GM04503 (cell line): Measurements from ENCODE around the gene ADM2.
"Not testable (repeated sequence)": the region's sequence is repeated elsewhere in the genome, so short reads cannot be mapped to it uniquely, and the experiment has no call there.

Experiments used
- DNase-seq: peaks from one replicate; pipeline ENCODE4 v3.0.0-alpha.2; 2012; ENCODE audit warnings: low read depth

The ADM2 gene

DNA sequence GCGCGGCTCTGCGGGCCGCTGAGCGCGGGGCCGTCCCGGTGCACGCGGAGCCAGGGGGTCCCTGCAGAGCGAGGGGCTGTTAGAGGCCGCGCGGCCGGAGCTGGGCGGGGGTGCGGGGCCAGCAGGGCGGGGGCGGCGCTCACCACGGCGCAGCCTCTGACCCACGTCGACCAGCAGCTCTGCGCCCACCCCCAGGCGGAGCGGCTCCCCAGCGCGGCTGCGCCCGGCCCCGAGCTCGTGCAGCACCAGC is 44.4 kb downstream of the ADM2 start:
- DNase-seq: no peak

DNA sequence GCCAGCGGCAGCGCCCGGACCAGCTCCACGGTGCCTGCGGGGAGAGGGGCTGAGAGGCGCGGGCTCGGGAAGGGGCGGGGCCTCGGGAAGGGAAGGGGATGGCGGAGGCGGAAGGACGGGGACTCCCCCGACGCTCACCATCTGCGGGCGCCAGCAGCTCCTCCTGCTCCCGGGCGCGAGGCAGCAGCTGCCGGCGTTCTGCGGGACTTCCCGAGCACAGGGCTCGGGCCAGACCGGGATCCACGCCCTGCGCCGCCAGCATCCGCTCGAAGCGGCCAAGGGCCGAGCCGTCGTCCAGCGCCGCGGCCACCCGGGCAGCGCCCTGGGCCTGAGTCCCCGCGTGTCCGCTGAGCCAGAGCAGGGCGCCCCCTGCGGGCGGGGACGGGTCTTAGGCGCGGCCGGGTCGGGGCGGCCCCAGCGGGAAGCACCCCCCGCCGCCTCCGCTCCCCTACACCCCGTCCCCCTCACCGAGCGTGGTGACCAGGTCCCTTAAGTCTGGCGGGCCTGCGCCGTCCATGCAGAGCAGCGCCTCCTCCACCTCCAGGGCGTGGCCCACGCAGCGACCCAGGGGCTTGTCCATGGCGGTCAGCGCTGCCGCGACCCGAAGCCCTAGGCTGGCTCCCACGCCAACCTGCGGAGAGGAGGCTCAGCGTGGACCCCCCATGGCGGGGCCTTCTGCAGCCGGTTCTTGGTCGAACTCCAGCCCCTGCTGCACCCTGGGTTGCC is 44.9 kb downstream of the ADM2 start:
- no peak for DNase-seq

DNA sequence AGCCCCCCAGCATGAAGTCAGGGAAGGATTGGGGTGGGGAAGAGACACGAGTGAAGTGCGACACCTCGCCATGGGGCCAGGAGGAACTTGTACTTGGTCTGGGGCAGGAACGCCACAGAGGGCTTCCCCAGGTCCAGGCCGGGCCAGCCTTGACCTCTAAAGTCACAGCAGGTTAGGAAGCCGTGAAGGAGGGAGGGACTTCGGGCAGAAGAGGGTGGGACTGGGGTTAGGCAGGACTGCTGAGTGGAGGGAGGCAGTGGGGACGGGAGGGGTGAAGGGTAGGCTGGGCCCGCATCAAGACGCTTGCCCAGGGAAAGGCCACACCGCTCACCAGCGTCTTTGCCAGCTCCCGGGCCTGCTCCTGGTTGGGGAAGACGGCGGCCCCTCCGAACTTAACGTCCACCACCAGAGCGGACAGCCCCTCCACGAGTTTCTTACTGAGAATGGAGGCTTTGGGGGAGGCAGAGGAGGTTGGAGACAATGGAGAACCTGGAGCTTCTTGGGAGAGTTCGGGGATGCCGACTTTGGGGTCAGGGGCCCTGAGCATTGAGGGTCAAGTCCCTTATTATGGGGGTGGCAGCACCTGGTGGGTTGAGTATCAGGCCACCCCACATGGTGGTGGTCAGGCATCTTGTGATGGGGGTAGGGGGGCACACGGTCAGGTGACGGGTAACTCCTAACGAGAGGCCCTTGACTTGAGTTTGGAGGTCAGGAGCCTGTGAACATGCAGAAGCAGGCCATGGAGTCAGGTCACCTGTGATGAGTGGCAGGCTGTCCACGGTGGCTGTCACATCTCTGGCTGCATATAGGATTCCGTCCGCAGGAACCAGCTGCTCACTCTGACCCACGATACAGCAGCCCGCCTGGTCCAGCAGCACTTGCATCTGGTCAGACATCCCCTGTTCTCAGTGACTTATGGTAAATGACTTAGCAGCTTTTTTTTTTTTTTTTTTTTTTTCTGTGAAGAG is 45.8 kb downstream of the ADM2 start:
- DNase-seq: no peak

DNA sequence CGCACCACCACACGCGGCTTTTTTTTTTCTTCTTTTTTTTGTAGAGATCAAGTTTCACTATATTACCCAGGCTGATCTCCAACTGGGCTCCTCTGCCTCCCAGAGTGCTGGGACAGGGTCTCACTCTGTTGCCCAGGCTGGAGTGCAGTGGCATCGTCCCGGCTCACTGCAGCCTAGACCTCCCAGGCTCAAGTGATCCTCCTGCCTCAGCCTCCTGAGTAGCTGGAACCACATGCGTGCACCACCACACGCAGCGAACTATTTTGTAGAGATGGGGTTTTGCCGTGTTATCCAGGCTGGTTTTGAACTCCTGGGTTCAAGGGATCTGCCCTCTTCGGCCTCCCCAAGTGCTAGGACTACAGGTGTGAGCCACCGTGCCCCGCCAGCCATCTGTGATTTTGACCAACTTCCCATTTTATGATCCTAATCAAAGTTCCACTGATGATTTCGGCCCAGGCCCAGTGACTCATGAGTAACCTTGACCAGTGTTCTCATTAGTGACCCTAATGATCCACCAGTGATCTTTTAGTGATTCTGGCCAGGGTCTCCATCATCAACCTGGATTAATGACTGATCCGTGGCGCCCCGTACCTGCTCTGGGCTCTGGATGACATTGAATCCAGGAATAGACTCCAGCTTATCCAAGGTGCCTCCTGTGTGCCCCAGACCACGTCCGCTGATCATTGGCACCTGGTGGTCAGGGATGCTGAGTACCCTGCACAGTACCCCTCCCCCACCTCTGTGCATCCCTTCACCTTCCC is 46.8 kb downstream of the ADM2 start:
- no peak for DNase-seq

DNA sequence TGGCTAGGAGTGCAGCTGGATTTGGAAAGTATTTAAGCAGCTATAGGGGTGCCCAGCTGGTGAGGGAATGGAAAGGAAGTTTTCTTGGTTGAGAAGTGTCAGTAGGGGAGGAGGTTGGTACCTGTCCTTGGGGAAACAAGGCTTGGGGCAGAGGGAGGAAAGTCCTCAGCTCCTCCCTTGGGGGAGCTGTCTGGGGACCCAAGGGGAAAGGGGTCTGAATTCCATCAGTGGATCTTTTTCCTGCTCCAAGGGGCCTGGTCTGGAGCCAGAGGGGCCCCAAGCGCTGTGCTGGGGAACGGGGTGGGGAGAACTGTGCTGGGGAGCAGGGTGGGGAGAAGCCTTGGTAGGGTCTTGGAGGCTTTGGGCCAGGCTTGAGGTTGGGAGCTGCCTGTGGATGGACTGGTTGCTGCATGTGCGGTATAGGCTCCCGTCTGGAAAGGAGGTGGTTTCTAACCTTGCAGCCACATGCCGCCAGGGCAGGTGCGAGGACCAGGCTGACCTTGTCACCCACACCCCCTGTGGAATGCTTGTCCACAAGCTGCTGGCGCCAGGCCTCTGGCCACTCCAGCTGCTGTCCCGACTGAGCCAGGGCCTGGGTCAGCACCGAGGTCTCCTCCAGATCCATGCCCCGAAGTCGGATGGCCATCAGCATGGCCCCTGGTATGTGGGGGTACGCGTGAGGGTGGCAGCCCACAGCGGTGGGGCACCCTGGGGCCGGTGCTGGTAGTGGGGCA is 47.5 kb downstream of the ADM2 start:
- no peak for DNase-seq

DNA sequence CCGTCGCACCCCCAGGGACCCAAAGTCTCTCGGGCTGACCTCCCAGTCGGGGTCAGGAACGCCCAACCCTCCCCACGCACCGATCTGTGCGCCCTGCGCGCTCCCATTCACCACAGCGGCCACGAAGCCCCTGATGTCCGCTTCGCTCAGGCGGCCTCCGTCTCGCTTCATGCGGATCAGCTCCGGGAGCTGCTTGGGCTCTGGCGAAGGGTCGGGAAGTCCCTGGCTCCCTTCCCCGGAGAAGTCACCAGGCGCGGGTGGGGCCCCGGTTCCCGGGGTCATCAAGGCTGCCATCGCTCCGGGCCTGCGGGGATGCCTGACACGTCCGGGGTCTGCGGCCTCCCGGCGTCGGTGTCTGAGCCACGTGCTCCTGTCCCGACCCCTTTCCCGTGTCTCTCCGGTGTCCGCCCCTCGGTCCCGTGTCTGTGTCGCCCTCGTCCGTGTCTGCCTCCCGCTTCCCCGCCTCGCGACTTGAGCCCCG is 48.1 kb downstream of the ADM2 start:
- DNase-seq: no peak

DNA sequence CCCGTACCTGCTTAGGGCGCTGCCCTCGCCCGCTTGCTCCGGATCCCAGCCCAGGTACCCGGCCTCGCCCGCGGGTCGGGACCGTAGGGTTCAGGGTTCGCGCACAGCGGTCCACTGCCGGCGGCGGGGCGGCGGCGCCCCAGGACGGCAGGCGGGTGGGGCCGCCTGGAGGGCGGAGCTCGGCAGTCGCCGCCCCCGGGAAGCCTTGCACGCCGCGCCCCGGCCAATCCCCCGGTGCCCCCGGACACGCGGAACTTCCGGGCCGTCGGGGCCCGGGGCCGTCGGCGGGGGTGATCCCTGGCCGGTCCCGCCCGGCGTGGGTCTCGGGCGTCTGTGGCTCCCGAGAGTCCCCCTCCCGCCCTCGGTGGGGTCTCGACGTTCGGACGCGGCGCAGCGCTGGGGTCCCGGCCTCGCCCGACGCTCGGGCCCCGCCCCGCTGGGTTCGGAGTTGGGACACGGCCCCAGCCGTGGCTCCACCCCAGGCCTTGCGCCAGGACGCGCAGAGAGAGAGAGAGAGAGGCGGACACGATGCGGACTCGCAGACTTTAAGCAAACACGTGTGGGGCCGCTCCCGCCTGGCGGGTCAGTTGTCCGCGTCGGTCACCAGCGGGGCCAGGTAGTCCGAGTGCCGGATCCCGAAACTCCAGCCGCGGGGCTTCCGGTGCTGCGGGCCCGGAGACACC is 48.7 kb downstream of the ADM2 start, which contains the start of gene TYMP:
TYMP (minus strand) TSS at position 116 of the 683 bp plus-strand sequence. CDS start 303 bp downstream, outside the sequence.
- no peak for DNase-seq

DNA sequence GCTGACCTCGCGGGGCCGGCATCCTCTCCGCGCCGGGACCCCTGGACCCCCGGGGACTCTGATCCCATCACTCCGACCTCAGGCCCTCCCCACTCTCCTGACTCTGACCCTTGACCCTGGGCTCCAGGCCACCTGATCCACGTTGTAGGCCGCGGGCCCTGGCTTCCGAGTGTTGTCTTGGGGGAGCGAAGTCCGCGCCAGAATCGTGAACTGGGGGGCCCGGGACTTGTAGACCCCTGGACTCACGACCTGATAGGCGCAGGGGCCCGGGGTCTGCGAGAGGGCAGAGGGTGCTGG is 49.2 kb downstream of the ADM2 start:
- no peak for DNase-seq

DNA sequence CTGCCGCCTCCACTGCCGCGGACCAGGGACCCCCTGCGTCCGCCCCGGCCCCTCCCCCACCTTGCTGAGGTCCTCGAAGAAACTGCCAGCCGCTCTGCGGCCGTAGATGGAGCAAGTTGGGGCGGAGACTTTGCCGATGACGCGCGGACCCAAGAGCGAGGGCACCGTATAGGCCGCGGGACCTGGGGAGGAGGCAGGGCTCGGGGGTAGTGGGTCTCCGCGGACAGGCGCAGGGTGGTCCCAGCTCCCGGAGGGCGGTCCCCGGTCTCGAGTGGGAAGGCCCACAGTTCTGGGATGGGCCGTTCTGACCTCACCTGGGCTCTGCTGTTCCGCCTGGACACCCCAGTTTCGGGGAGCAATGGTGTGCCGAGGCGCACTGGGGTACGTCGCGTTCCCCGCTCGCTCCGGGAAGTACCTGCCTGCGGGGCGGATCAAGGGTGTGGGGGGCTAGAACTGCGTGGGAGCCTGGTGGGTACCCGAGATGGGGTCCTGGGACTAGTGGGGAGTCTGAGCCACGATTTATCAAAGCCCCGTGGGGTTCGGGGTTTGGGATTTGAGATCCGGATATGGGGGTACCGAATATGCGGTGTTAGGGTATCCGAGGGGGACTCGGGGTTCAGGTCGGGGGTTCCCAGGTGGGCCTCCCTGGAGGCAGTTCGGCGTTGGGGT is 49.7 kb downstream of the ADM2 start:
- no peak for DNase-seq

DNA sequence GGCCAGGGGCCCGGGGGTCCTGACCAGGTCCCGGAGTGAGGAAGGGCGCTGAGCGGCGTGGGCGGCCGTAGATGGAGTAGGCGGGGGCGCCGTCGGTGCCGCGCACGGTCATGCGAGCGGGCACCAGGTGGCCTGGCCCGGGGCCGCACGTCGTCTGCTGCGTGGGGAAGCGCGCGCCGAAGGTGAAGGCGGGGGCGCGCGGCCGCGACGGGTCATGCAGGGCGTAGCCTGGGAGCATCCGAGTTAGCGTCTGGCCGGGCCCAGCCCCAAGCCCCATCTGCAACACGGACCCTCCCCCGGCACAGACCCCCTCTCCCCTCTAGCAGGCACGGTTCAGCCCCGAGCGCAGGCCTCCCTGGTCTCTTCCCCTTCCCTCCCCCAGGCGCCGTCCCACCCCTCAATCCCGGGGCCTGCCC is 50.2 kb downstream of the ADM2 start:
- no peak for DNase-seq

DNA sequence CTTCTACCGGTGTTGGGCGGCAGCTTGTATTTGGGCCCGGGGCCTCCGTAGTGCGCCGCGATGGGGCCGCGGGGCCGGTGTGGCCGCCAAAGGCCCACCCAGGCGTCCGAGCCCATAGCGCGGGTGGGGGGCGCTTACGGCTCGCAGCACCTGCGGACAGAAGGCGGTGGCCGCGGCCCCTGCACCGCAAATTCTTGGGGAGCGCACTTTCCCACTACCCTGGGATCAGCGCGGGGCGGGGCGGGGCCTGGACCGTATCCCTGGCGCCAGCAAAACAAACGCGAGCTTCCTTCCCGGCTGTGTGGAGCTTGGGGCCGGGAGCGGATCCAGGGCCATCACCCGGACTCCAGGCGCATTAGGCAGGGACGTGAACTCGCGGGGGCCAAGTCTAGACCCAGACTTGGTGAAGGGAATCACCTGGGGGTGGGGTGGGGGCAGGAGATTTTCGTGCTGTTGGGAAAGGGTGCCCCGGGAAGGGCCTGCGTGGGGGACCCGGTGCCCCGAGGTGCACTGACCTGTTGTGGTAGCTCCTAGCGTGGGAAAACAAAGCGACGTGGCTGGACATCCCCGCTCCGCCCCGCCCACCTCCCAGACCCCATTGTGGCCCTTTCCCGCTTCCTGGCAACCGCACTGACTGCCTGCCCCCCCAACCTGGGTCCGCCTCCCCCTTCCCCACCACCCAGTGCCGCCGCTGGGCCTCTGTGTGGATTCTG is 50.8 kb downstream of the ADM2 start:
- DNase-seq: no peak

DNA sequence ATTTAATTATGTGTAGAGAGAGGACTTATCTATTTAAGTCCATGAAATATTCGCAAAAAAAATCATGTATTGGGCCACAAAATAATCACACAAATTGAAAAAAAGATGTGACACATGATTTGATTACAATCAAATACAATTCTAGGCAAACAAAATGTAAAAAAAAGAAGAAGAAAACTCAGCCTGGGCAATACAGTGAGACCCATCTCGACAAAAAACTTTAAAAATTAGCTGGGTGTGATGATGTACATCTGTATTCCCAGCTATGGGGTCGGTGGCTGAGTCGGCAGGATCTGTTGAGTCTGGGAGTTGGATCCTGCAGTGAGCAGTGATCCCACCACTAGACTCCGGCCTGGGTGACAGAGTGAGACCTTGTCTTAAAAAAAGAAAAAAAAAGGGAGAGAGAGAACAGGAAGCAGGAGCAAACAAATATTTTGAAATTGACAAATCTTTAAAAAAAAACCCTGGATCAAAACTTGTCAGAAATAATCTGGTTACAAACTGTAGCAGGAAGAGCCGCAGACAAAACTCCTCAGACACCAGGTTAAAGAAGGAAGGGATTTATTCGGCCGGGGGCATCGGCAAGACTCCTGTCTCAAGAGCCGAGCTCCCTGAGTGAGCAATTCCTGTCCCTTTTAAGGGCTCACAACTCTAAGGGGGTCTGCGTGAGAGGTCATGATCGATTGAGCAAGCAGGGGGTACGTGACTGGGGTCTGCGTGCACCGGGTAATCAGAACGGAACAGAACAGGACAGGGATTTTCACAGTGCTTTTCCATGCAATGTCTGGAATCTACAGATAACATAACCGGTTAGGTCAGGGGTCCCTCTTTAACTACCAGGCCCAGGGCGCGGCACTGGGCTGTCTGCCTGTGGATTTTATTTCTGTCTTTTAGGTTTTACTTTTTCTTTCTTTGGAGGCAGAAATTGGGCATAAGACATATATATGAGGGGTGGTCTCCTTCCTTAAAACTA is 51.8 kb downstream of the ADM2 start:
- DNase-seq: no peak

DNA sequence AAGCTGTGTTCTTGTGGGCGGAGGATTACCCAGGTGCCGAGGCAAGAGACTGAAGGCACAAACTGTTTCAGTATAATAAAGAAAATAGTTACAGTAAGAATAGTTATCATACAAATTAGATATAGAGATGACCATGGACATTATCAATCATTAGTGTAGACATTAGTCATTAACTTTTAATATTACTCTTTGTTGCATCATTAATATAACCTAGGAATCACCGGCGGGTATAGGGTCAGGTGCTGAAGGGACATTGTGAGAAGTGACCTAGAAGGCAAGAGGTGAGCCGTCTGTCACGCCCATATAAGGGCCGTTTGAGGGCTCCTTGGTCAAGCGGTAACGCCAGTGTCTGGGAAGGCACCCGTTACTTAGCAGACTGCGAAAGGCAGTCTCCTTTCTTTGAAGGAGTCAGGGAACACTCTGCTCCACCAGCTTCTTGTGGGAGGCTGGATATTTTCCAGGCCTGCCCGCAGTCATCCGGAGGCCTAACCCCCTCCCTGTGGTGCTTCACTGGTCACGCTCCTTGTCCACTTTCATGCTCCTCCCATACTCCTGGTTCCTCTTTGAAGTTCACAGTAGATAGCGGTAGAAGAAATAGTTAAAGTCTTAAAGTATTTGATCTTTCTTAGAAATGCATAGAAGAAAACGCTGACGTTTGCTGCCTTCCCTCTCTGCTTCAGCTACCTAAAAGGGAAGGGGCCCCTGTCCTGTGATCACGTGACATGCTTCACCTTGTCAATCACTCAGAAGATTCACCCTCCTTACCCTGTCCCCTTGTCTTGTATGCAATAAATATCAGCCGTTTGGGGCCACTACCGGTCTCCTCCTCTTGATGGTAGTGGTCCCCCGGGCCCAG is 52.7 kb downstream of the ADM2 start:
- DNase-seq: not testable (repeated sequence)

DNA sequence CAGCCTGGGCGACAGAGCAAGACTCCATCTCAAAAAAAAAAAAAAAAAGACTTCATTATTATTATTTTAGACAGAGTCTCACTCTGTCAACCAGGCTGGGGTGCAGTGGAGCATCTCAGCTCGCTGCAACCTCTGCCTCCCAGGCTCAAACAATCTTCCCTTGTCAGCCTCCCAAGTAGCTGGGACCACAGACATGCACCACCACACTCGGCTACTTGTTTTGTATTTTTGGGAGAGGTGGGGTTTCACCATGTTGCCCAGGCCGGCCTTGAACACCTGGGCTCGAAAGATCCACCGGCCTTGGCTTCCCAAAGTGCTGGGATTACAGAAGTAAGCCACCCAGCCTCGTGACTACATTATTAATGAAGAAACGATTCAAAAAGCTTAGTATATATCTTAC is 53.8 kb downstream of the ADM2 start:
- no peak for DNase-seq
